HG03196 (cell line): Measurements from ENCODE around the gene SIMC1.
"Not testable (repeated sequence)": the region's sequence is repeated elsewhere in the genome, so short reads cannot be mapped to it uniquely, and the experiment has no call there.

Experiments used
- ATAC-seq: cut with Tn5 transposase; IDR thresholded peaks from one replicate; pipeline ENCODE4 v1.9.1; 2021; ENCODE audit not compliant: unreplicated experiment

SIMC1 gene

GRCh38 chr5:176290057-176290840, 52.0 kb downstream of the SIMC1 start:
- ATAC-seq, result not testable (repeated sequence)

GRCh38 chr5:176305356-176305755, 67.1 kb downstream of the SIMC1 start:
- ATAC-seq, result not testable (repeated sequence)

- ATAC-seq, result no peak
These were observed 79.5 kb downstream of the SIMC1 start for GRCh38 chr5:176317534-176318374.

GRCh38 chr5:176319827-176320554, 81.8 kb downstream of the SIMC1 start:
- no peak for ATAC-seq

GRCh38 chr5:176320577-176320976, 82.4 kb downstream of the SIMC1 start:
- no peak for ATAC-seq

GRCh38 chr5:176334031-176334770, 96.0 kb downstream of the SIMC1 start:
- ATAC-seq, result no peak

GRCh38 chr5:176337913-176338312, 99.7 kb downstream of the SIMC1 start:
- no peak for ATAC-seq

- no peak for ATAC-seq
These were observed 101.1 kb downstream of the SIMC1 start for GRCh38 chr5:176339304-176339703.

- no peak for ATAC-seq
These were observed 103.3 kb downstream of the SIMC1 start for GRCh38 chr5:176341325-176342157.

- no peak for ATAC-seq
These were observed 103.9 kb downstream of the SIMC1 start for GRCh38 chr5:176342158-176342483.

GRCh38 chr5:176342766-176343458, 104.7 kb downstream of the SIMC1 start:
- ATAC-seq, result no peak

GRCh38 chr5:176350416-176350815, 112.2 kb downstream of the SIMC1 start:
- no peak for ATAC-seq

GRCh38 chr5:176352116-176352878, 114.1 kb downstream of the SIMC1 start:
- no peak for ATAC-seq

GRCh38 chr5:176353533-176353932, 115.3 kb downstream of the SIMC1 start:
- no peak for ATAC-seq

- ATAC-seq, result no peak
These were observed 117.4 kb downstream of the SIMC1 start for GRCh38 chr5:176355400-176356178.

GRCh38 chr5:176356179-176356566, 117.9 kb downstream of the SIMC1 start:
- no peak for ATAC-seq

GRCh38 chr5:176359658-176360057, 121.4 kb downstream of the SIMC1 start:
- ATAC-seq, result no peak

GRCh38 chr5:176360894-176361436, 122.7 kb downstream of the SIMC1 start:
- no peak for ATAC-seq
